Naive thymus-derived CD4-positive, alpha-beta T cell (primary cell): ENCODE data around the gene IL19. TPM values are rescaled to one million over a fixed set of nuclear protein-coding genes. Genes with fewer than 3 reads are reported as not detected.
A peak's percentile ranks its signal among the peaks of the same experiment; 100 is the strongest.

Source experiments
- ATAC-seq: fragments of 150-1000 bp; cut with Tn5 transposase; 2 replicates; pipeline ENCODE4 v1.10.0; 2021; ENCODE audit warnings: mild to moderate bottlenecking, moderate library complexity
- CTCF ChIA-PET: fragments of 350-600 bp; sonication (Branson Sonifier 250); formaldehyde crosslinking; loops from one replicate; lab custom pipeline; 2021; ENCODE audit warnings: antibody characterized with exemption; lab: Charles Lee
- POLR2A ChIA-PET: fragments of 350-600 bp; sonication (Branson Sonifier 250); formaldehyde crosslinking; loops from one replicate; lab custom pipeline; 2021; ENCODE audit warnings: antibody characterized with exemption, inconsistent platforms; lab: Charles Lee
- DNase-seq, 9 donors: peaks; one replicate each; pipeline versions ENCODE4 v3.0.0 to v3.0.0-alpha.2; 2020 to 2022; ENCODE audit warnings: mixed read lengths in 1 of 9
- H3K27ac ChIP-seq: one replicate; pipeline ENCODE4 v1.7.0; 2013; ENCODE audit warnings: mild to moderate bottlenecking, low read depth, low read length, moderate library complexity
- H3K27me3 ChIP-seq, 2 donors: one replicate each; pipeline ENCODE4 v1.7.0; 2013; ENCODE audit warnings: low read length in 2 of 2, mild to moderate bottlenecking in 2 of 2, moderate library complexity in 2 of 2; ENCODE audit not compliant: control insufficient read depth in 2 of 2, insufficient read depth in 2 of 2
- H3K36me3 ChIP-seq, 3 experiments: 1 replicate in 2 of 3; 2 replicates in 1 of 3; pipeline ENCODE4 v1.7.0; 2013; ENCODE audit warnings: low read length in 3 of 3, mild to moderate bottlenecking in 3 of 3, moderate library complexity in 1 of 3; ENCODE audit not compliant: insufficient read depth in 3 of 3, control insufficient read depth in 2 of 3
- H3K4me1 ChIP-seq, 2 donors: one replicate each; pipeline ENCODE4 v1.7.0; 2013; ENCODE audit warnings: low read length in 2 of 2, mild to moderate bottlenecking in 2 of 2, moderate library complexity in 1 of 2; ENCODE audit not compliant: control insufficient read depth in 2 of 2, insufficient read depth in 2 of 2
- H3K4me3 ChIP-seq: 2 replicates; pipeline ENCODE4 v1.7.0; 2013; ENCODE audit warnings: mild to moderate bottlenecking, low read length
- H3K9me3 ChIP-seq, 3 experiments: 1 replicate in 2 of 3; 2 replicates in 1 of 3; pipeline ENCODE4 v1.7.0; 2013; ENCODE audit warnings: low read length in 3 of 3; ENCODE audit not compliant: control insufficient read depth in 2 of 3
- H3K27ac Mint-ChIP-seq, 9 donors: one replicate each; pipeline ENCODE4 v1.8.0; 2020 to 2022; ENCODE audit warnings: mixed read lengths in 9 of 9, mild to moderate bottlenecking in 8 of 9, moderate library complexity in 5 of 9, inconsistent platforms in 2 of 9
- H3K27me3 Mint-ChIP-seq, 5 donors: one replicate each; pipeline ENCODE4 v1.8.0; 2021 to 2022; ENCODE audit warnings: mixed read lengths in 5 of 5, mild to moderate bottlenecking in 1 of 5
- H3K36me3 Mint-ChIP-seq, 5 donors: one replicate each; pipeline ENCODE4 v1.8.0; 2020 to 2022; ENCODE audit warnings: mixed read lengths in 5 of 5, mild to moderate bottlenecking in 3 of 5, inconsistent platforms in 1 of 5
- H3K4me1 Mint-ChIP-seq, 7 donors: one replicate each; pipeline ENCODE4 v1.8.0; 2020 to 2022; ENCODE audit warnings: mixed read lengths in 7 of 7, mild to moderate bottlenecking in 3 of 7, inconsistent platforms in 1 of 7
- H3K4me3 Mint-ChIP-seq, 10 donors: one replicate each; pipeline ENCODE4 v1.8.0; 2020 to 2022; ENCODE audit warnings: mild to moderate bottlenecking in 10 of 10, mixed read lengths in 10 of 10, moderate library complexity in 6 of 10, inconsistent platforms in 2 of 10
- H3K9me3 Mint-ChIP-seq, 11 donors: one replicate each; pipeline ENCODE4 v1.8.0; 2020 to 2022; ENCODE audit warnings: mixed read lengths in 11 of 11, mild to moderate bottlenecking in 4 of 11, inconsistent platforms in 1 of 11, moderate library complexity in 1 of 11
- intact Hi-C, 2 donors: fragments of 100-400 bp; cut with micrococcal nuclease; formaldehyde crosslinking; loops; one replicate each; pipeline ENCODE4 v1.15.1; 2023
- polyA plus RNA-seq, 2 donors: library from polyadenylated mRNA; unstranded; fragments of 300-500 nt; fragmentation: Illumina TruSeq; gene quantifications; one replicate each; pipeline ENCODE4 v1.2.3, GENCODE V29; 2021
- total RNA-seq, 6 experiments: library from RNA in 5 of 6; stranded (reverse) in 5 of 6; gene quantifications; 1 replicate in 5 of 6; 2 replicates in 1 of 6; pipeline ENCODE4 v1.2.3 and lab custom pipeline; 2021 to 2026

Gene IL19
- total and polyA plus RNA-seq, 7 experiments from 2014 or later = not detected

- no peak overlapping the region for H3K4me3 ChIP-seq
- intact Hi-C loops = no loop called here
- no peak overlapping the region for H3K27ac ChIP-seq
- no peak for DNase-seq
- no peaks in the 10 kb centered on the region for H3K27me3 ChIP-seq
- no peak overlapping the region for H3K4me3 Mint-ChIP-seq
- CTCF ChIA-PET = interaction anchor here (0.6 to 2.2 kb wide), 5 partner anchors 10 to 65 kb away, joined by 3 to 6 read pairs (median 5); no protein-coding TSS in a partner anchor
- no peaks in the 10 kb centered on the region for H3K9me3 ChIP-seq
- H3K36me3 Mint-ChIP-seq = peaks cover 0 to 1% (median 0%) of the 10 kb centered on the region in 5 donors
- no peak for ATAC-seq
- no peaks in the 10 kb centered on the region for H3K36me3 ChIP-seq
- peaks cover 0 to 51% (median 0%) of the 10 kb centered on the region in 5 donors for H3K27me3 Mint-ChIP-seq
- POLR2A ChIA-PET = interaction anchor here (0.6 to 2.1 kb wide), 7 partner anchors 10 to 64 kb away, joined by 3 to 9 read pairs (median 3); partner anchors contain the start of gene IL10
- peaks cover 23 to 29% of the 10 kb centered on the region in 2 donors for H3K4me1 ChIP-seq
- peaks cover 0 to 2% (median 0%) of the 10 kb centered on the region in 11 donors for H3K9me3 Mint-ChIP-seq
- peak overlapping the region in 2 of 9 donors; percentile 53 to 63 for H3K27ac Mint-ChIP-seq
- peaks cover 27 to 75% (median 57%) of the 10 kb centered on the region in 7 donors for H3K4me1 Mint-ChIP-seq
These were observed 28.7 kb downstream of the IL19 start for GRCh38 chr1:206799311-206799710.

GRCh38 chr1:206800411-206800810 lies 29.8 kb downstream of the IL19 start:
- Mint-ChIP-seq H3K4me3 (no peak overlapping the region), H3K9me3 (peaks cover 0 to 4% (median 0%) of the 10 kb centered on the region in 11 donors), H3K4me1 (peaks cover 27 to 76% (median 60%) of the 10 kb centered on the region in 7 donors), H3K27me3 (peaks cover 0 to 43% (median 0%) of the 10 kb centered on the region in 5 donors), H3K27ac (peak overlapping the region in 7 of 9 donors; percentile 0 to 99 (median 33)), H3K36me3 (no peaks in the 10 kb centered on the region)
- peaks cover 32% of the 10 kb centered on the region in 2 donors for H3K4me1 ChIP-seq
- no peaks in the 10 kb centered on the region for H3K27me3 ChIP-seq
- ATAC-seq (no peak), DNase-seq (no peak)
- intact Hi-C loops = loop anchor here in 1 of 2 donors (5.0 to 10.0 kb wide), 3 partner anchors 122 to 524 kb away; partner anchors contain the start of genes CD55, FCMR, PFKFB2 and YOD1
- ChIA-PET CTCF (interaction anchor here (1.0 to 2.2 kb wide), 2 partner anchors 9 to 119 kb away, joined by 4 to 6 read pairs; no protein-coding TSS in a partner anchor), POLR2A (interaction anchor here (0.5 to 12.8 kb wide), 7 partner anchors 12 to 109 kb away, joined by 3 to 148 read pairs (median 3); no protein-coding TSS in a partner anchor)
- no peaks in the 10 kb centered on the region for H3K9me3 ChIP-seq
- no peak overlapping the region for H3K4me3 ChIP-seq
- H3K27ac ChIP-seq = no peak overlapping the region
- H3K36me3 ChIP-seq = no peaks in the 10 kb centered on the region

GRCh38 chr1:206800891-206801290 lies 30.3 kb downstream of the IL19 start:
- no peaks in the 10 kb centered on the region for H3K36me3 ChIP-seq
- no peak for ATAC-seq
- peaks cover 27 to 77% (median 61%) of the 10 kb centered on the region in 7 donors for H3K4me1 Mint-ChIP-seq
- ChIA-PET CTCF (interaction anchor here (1.0 to 11.8 kb wide), 3 partner anchors 8 to 118 kb away, joined by 4 to 329 read pairs (median 6); no protein-coding TSS in a partner anchor), POLR2A (interaction anchor here (1.1 to 12.8 kb wide), 3 partner anchors 8 to 109 kb away, joined by 3 to 148 read pairs (median 9); no protein-coding TSS in a partner anchor)
- H3K27ac Mint-ChIP-seq = peak overlapping the region in 6 of 9 donors; percentile 83 to 99 (median 96)
- peaks cover 35 to 37% of the 10 kb centered on the region in 2 donors for H3K4me1 ChIP-seq
- no peak overlapping the region for H3K27ac ChIP-seq
- no peaks in the 10 kb centered on the region for H3K27me3 ChIP-seq
- H3K4me3 ChIP-seq = no peak overlapping the region
- no peaks in the 10 kb centered on the region for H3K36me3 Mint-ChIP-seq
- H3K9me3 ChIP-seq = no peaks in the 10 kb centered on the region
- no peak for DNase-seq
- peaks cover 0 to 41% (median 0%) of the 10 kb centered on the region in 5 donors for H3K27me3 Mint-ChIP-seq
- peaks cover 0 to 4% (median 0%) of the 10 kb centered on the region in 11 donors for H3K9me3 Mint-ChIP-seq
- intact Hi-C loops = loop anchor here in 1 of 2 donors (5.0 to 10.0 kb wide), 3 partner anchors 121 to 524 kb away; partner anchors contain the start of genes CD55, FCMR, PFKFB2 and YOD1
- H3K4me3 Mint-ChIP-seq = no peak overlapping the region

DNA sequence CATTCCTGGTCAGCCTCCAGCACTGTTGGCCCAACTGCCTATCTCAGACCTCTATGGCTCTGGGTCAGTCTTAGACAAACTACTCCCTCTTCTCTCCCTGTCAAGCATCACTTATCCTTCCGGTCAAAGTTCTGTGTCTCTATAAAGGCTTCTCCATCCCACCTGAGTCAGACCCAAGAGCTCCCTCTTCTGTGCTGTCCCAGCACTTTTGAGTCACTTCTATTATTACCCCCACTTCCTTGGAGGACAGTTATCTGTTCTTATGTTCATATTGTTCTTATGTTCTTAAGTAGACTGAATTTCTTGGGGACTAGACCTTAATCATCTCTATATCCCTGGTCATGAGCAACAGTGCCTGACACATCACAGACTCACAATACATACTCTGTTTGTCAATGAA lies 30.9 kb downstream of the IL19 start:
- no peak overlapping the region for H3K27ac ChIP-seq
- H3K36me3 ChIP-seq = no peaks in the 10 kb centered on the region
- H3K4me1 Mint-ChIP-seq = peaks cover 27 to 77% (median 65%) of the 10 kb centered on the region in 7 donors
- peak overlapping the region in 3 of 10 donors; percentile 10 to 15 (median 11) for H3K4me3 Mint-ChIP-seq
- peak overlapping the region; percentile 20 to 99 (median 95) for H3K27ac Mint-ChIP-seq
- H3K9me3 Mint-ChIP-seq = peaks cover 0 to 4% (median 0%) of the 10 kb centered on the region in 11 donors
- peaks cover 0 to 41% (median 0%) of the 10 kb centered on the region in 5 donors for H3K27me3 Mint-ChIP-seq
- H3K36me3 Mint-ChIP-seq = peaks cover 0 to under 1% (median 0%) of the 10 kb centered on the region in 5 donors
- DNase-seq (no peak), ATAC-seq (no peak)
- H3K4me1 ChIP-seq = peaks cover 35 to 40% of the 10 kb centered on the region in 2 donors
- H3K4me3 ChIP-seq = no peak overlapping the region
- intact Hi-C loops = loop anchor here in 1 of 2 donors (5.0 to 10.0 kb wide), 3 partner anchors 121 to 523 kb away; partner anchors contain the start of genes CD55, FCMR, PFKFB2 and YOD1
- ChIA-PET CTCF (interaction anchor here (1.0 to 11.8 kb wide), 2 partner anchors 67 to 118 kb away, joined by 4 to 329 read pairs; no protein-coding TSS in a partner anchor), POLR2A (interaction anchor here (0.6 to 12.8 kb wide), 7 partner anchors 8 to 107 kb away, joined by 3 to 148 read pairs (median 18); partner anchors contain the start of genes IL10 and IL19)
- no peaks in the 10 kb centered on the region for H3K27me3 ChIP-seq
- H3K9me3 ChIP-seq = no peaks in the 10 kb centered on the region

GRCh38 chr1:206802401-206802800 lies 31.8 kb downstream of the IL19 start:
- peaks cover 0 to 4% (median 0%) of the 10 kb centered on the region in 11 donors for H3K9me3 Mint-ChIP-seq
- peaks cover 0 to 48% (median 0%) of the 10 kb centered on the region in 5 donors for H3K27me3 Mint-ChIP-seq
- peaks cover 27 to 81% (median 74%) of the 10 kb centered on the region in 7 donors for H3K4me1 Mint-ChIP-seq
- no peak for DNase-seq
- intact Hi-C loops = loop anchor here in 1 of 2 donors (5.0 to 10.0 kb wide), 3 partner anchors 120 to 522 kb away; partner anchors contain the start of genes CD55, FCMR, PFKFB2 and YOD1
- H3K36me3 Mint-ChIP-seq = peaks cover 0 to 2% (median 0%) of the 10 kb centered on the region in 5 donors
- H3K36me3 ChIP-seq = no peaks in the 10 kb centered on the region
- CTCF ChIA-PET = interaction anchor here (0.6 to 11.8 kb wide), 4 partner anchors 34 to 1482 kb away, joined by 3 to 329 read pairs (median 4); no protein-coding TSS in a partner anchor
- peak overlapping the region in 9 of 10 donors; percentile 15 to 71 (median 50) for H3K4me3 Mint-ChIP-seq
- H3K27ac ChIP-seq = peak overlapping the region; percentile 81
- no peaks in the 10 kb centered on the region for H3K9me3 ChIP-seq
- ATAC-seq = no peak
- H3K27me3 ChIP-seq = no peaks in the 10 kb centered on the region
- H3K27ac Mint-ChIP-seq = peak overlapping the region in 8 of 9 donors; percentile 83 to 99 (median 95)
- POLR2A ChIA-PET = interaction anchor here (0.6 to 12.8 kb wide), 17 partner anchors 9 to 179 kb away, joined by 3 to 148 read pairs (median 4); partner anchors contain the start of genes IL10 and IL19
- peaks cover 35 to 40% of the 10 kb centered on the region in 2 donors for H3K4me1 ChIP-seq
- H3K4me3 ChIP-seq = peak overlapping the region; percentile 10
